HG03378 (cell line): ENCODE measurements around the gene KIF3C.
"Not testable (repeated sequence)": the region's sequence is repeated elsewhere in the genome, so short reads cannot be mapped to it uniquely, and the experiment has no call there.

Source experiments
- ATAC-seq: cut with Tn5 transposase; IDR thresholded peaks from one replicate; pipeline ENCODE4 v1.9.1; 2021; ENCODE audit warnings: mild to moderate bottlenecking, moderate library complexity; ENCODE audit not compliant: unreplicated experiment

The KIF3C gene

GRCh38 chr2:26000561-26001082, 18.3 kb upstream of the KIF3C start:
- ATAC-seq = no peak

GRCh38 chr2:25999406-25999805, 17.1 kb upstream of the KIF3C start:
- ATAC-seq = not testable (repeated sequence)

- not testable (repeated sequence) for ATAC-seq
Observed at GRCh38 chr2:25998816-25999383, 16.6 kb upstream of the KIF3C start.

GRCh38 chr2:25996844-25997243, 14.5 kb upstream of the KIF3C start:
- ATAC-seq = no peak

- ATAC-seq = no peak
Observed at GRCh38 chr2:25994509-25994908, 12.2 kb upstream of the KIF3C start.

- no peak for ATAC-seq
Observed at GRCh38 chr2:25993049-25993448, 10.8 kb upstream of the KIF3C start.

GRCh38 chr2:25992556-25992955, 10.3 kb upstream of the KIF3C start:
- no peak for ATAC-seq

- no peak for ATAC-seq
Observed at GRCh38 chr2:25991965-25992364, 9.7 kb upstream of the KIF3C start.

GRCh38 chr2:25989154-25989553, 6.9 kb upstream of the KIF3C start:
- ATAC-seq = no peak

- no peak for ATAC-seq
Observed at GRCh38 chr2:25988134-25988533, 5.8 kb upstream of the KIF3C start.

GRCh38 chr2:25983735-25984134, 1.4 kb upstream of the KIF3C start:
- no peak for ATAC-seq

GRCh38 chr2:25982968-25983280, 627 bp upstream of the KIF3C start:
- ATAC-seq = no peak

GRCh38 chr2:25981596-25982272, 563 bp downstream of the KIF3C start:
- peak; percentile 11 for ATAC-seq

- no peak for ATAC-seq
Observed at GRCh38 chr2:25980951-25981350, 1.3 kb downstream of the KIF3C start.

GRCh38 chr2:25980076-25980887, 2.0 kb downstream of the KIF3C start:
- ATAC-seq = no peak

- ATAC-seq = no peak
Observed at GRCh38 chr2:25979001-25979400, 3.3 kb downstream of the KIF3C start.

- no peak for ATAC-seq
Observed at GRCh38 chr2:25977768-25978167, 4.5 kb downstream of the KIF3C start.

GRCh38 chr2:25976983-25977741, 5.1 kb downstream of the KIF3C start:
- ATAC-seq = no peak

GRCh38 chr2:25972049-25972823, 10.1 kb downstream of the KIF3C start:
- ATAC-seq = no peak

- no peak for ATAC-seq
Observed at GRCh38 chr2:25971596-25971995, 10.7 kb downstream of the KIF3C start.
